IMR-90 (cell line): ENCODE results near the gene UNK. TPM values are rescaled to one million over a fixed set of nuclear protein-coding genes. Genes with fewer than 3 reads are reported as not detected.

Experiments used
- ATAC-seq: fragments of 200-7000 bp; cut with Tn5 transposase; 2 replicates; pipeline ENCODE4 v1.9.1; 2020; ENCODE audit warnings: low read depth, mild to moderate bottlenecking, moderate library complexity
- BruUV-seq: library from RNA; stranded (reverse); fragments of 400-500 nt; replicated peaks from 2 replicates; lab custom pipeline; 2021; lab: Mats Ljungman, UMichigan
- CTCF ChIA-PET: fragments of 300-600 bp; formaldehyde crosslinking; extraction: SDS; loops from one replicate; lab custom pipeline; 2021; ENCODE audit warnings: antibody characterized with exemption; lab: Yijun Ruan, JAX
- POLR2A ChIA-PET: fragments of 300-600 bp; sonication (Branson Sonifier 250); formaldehyde crosslinking; loops from one replicate; lab custom pipeline; 2022; ENCODE audit warnings: antibody characterized with exemption; ENCODE audit not compliant: unreplicated experiment; lab: Charles Lee
- DNase-seq: peaks from one replicate; pipeline ENCODE4 v3.0.0; 2013
- H2AFZ ChIP-seq: replicated peaks from 2 replicates; pipeline ENCODE3; 2013; ENCODE audit warnings: low read length, mild to moderate bottlenecking; ENCODE audit not compliant: poor library complexity
- H2AK5ac ChIP-seq: 2 replicates; pipeline ENCODE4 v1.6.1; 2013; ENCODE audit warnings: low read depth, low read length, inconsistent platforms
- H2AK9ac ChIP-seq: replicated peaks from 2 replicates; pipeline ENCODE3; 2013; ENCODE audit warnings: mild to moderate bottlenecking, low read depth, low read length, moderate library complexity; ENCODE audit not compliant: poor library complexity
- H2BK120ac ChIP-seq: 2 replicates; pipeline ENCODE4 v1.6.1; 2013; ENCODE audit warnings: low read depth, low read length, inconsistent platforms
- H2BK15ac ChIP-seq: 3 replicates; pipeline ENCODE4 v1.6.1; 2013; ENCODE audit warnings: low read depth, low read length, inconsistent platforms
- H2BK20ac ChIP-seq: 2 replicates; pipeline ENCODE4 v1.6.1; 2013; ENCODE audit warnings: low read depth, mild to moderate bottlenecking, inconsistent platforms, low read length, moderate library complexity
- H2BK5ac ChIP-seq: 2 replicates; pipeline ENCODE4 v1.6.1; 2013; ENCODE audit warnings: mild to moderate bottlenecking, low read depth, low read length, inconsistent platforms; ENCODE audit not compliant: poor library complexity, severe bottlenecking
- H3K14ac ChIP-seq: replicated peaks from 2 replicates; pipeline ENCODE4 v1.6.1; 2013; ENCODE audit warnings: low read depth, low read length, inconsistent platforms
- H3K18ac ChIP-seq: 2 replicates; pipeline ENCODE4 v1.6.1; 2013; ENCODE audit warnings: low read depth, low read length, control low read depth
- H3K23ac ChIP-seq: 2 replicates; pipeline ENCODE4 v1.6.1; 2013; ENCODE audit warnings: low read depth, low read length, inconsistent platforms
- H3K27ac ChIP-seq: 2 replicates; pipeline ENCODE4 v1.5.1; 2013; ENCODE audit warnings: mild to moderate bottlenecking, control low read depth, low read length; ENCODE audit not compliant: insufficient read depth
- H3K27me3 ChIP-seq: 2 replicates; pipeline ENCODE4 v1.6.1; 2013; ENCODE audit warnings: low read length; ENCODE audit not compliant: control insufficient read depth, insufficient read depth
- H3K36me3 ChIP-seq: 2 replicates; pipeline ENCODE4 v1.6.1; 2013; ENCODE audit warnings: low read length, mixed read lengths; ENCODE audit not compliant: control insufficient read depth, insufficient read depth
- H3K4ac ChIP-seq: 2 replicates; pipeline ENCODE4 v1.6.1; 2013; ENCODE audit warnings: low read depth, low read length, inconsistent platforms
- H3K4me1 ChIP-seq: 2 replicates; pipeline ENCODE4 v1.6.1; 2013; ENCODE audit warnings: low read length, mixed read lengths; ENCODE audit not compliant: control insufficient read depth, insufficient read depth
- H3K4me2 ChIP-seq: 2 replicates; pipeline ENCODE4 v1.6.1; 2013; ENCODE audit warnings: low read depth, mild to moderate bottlenecking, control low read depth, low read length, moderate library complexity
- H3K4me3 ChIP-seq: 2 replicates; pipeline ENCODE4 v1.5.1; 2013; ENCODE audit warnings: low read depth, mild to moderate bottlenecking, control low read depth, low read length, moderate library complexity; ENCODE audit not compliant: insufficient read depth
- H3K56ac ChIP-seq: 2 replicates; pipeline ENCODE4 v1.6.1; 2013; ENCODE audit warnings: low read length, inconsistent platforms; ENCODE audit not compliant: insufficient read depth; ENCODE audit errors: extremely low read depth
- H3K79me1 ChIP-seq, 2 experiments: 2 replicates each; pipeline ENCODE4 v1.6.1; 2013; ENCODE audit warnings: low read length in 2 of 2, inconsistent platforms in 1 of 2, low read depth in 1 of 2
- H3K9ac ChIP-seq: 2 replicates; pipeline ENCODE4 v1.6.1; 2013; ENCODE audit warnings: low read depth, low read length, control low read depth
- H3K9me1 ChIP-seq: 2 replicates; pipeline ENCODE4 v1.6.1; 2013; ENCODE audit warnings: low read length, inconsistent platforms; ENCODE audit not compliant: insufficient read depth
- H3K9me3 ChIP-seq: 2 replicates; pipeline ENCODE4 v1.6.1; 2013; ENCODE audit warnings: low read length; ENCODE audit not compliant: control insufficient read depth, insufficient read depth
- H4K20me1 ChIP-seq: 2 replicates; pipeline ENCODE4 v1.6.1; 2013; ENCODE audit warnings: low read length, inconsistent platforms; ENCODE audit not compliant: insufficient read depth
- H4K5ac ChIP-seq: 2 replicates; pipeline ENCODE4 v1.6.1; 2013; ENCODE audit warnings: mild to moderate bottlenecking, low read depth, low read length, control low read depth
- H4K8ac ChIP-seq, 2 experiments: 2 replicates each; pipeline ENCODE4 v1.6.1; 2013; ENCODE audit warnings: low read depth in 2 of 2, low read length in 2 of 2, control low read depth in 1 of 2, inconsistent platforms in 1 of 2
- H4K91ac ChIP-seq: 2 replicates; pipeline ENCODE4 v1.6.1; 2013; ENCODE audit warnings: low read depth, low read length, inconsistent platforms; ENCODE audit not compliant: insufficient read depth
- CEBPB ChIP-seq: IDR thresholded peaks from 2 replicates; pipeline ENCODE4 v1.6.1; 2012; ENCODE audit warnings: low read depth, low read length, improper control_type of control experiment
- MXI1 ChIP-seq: IDR thresholded peaks from 2 replicates; pipeline ENCODE4 v1.6.1; 2012; ENCODE audit warnings: low read depth, mild to moderate bottlenecking, low read length, moderate library complexity, borderline replicate concordance
- NFE2L2 ChIP-seq: fragments of 150-350 bp; IDR thresholded peaks from 2 replicates; pipeline ENCODE4 v1.6.1; 2016; ENCODE audit warnings: low read depth, mild to moderate bottlenecking, low read length
- WGBS, 2 experiments: methylation state at CpG; one replicate each; pipeline versions ENCODE4 v1.1.5 to v1.1.7; 2013; ENCODE audit warnings: missing lambda C conversion rate in 2 of 2; ENCODE audit not compliant: insufficient read length in 1 of 2; ENCODE audit errors: extremely low coverage in 2 of 2; 5-methylcytosine and 5-hydroxymethylcytosine counted together
- dilution Hi-C: fragments of 300-500 bp; cut with HindIII; formaldehyde crosslinking; loops from one replicate; pipeline ENCODE4 v1.14.3; 2018; ENCODE audit warnings: low sequenced_read_pairs; ENCODE audit not compliant: unreplicated experiment
- in situ Hi-C: fragments of 300-500 bp; cut with MboI; formaldehyde crosslinking; loops from 3 replicates; pipeline ENCODE4 v1.14.3; 2019; ENCODE audit warnings: low sequenced_read_pairs, inconsistent platforms, mixed read lengths
- intact Hi-C: fragments of 100-400 bp; cut with micrococcal nuclease; formaldehyde crosslinking; loops from 2 replicates; pipeline ENCODE4 v1.10.0; 2022
- polyA plus RNA-seq, 3 experiments: library from polyadenylated mRNA; depleted of rRNA; stranded (reverse); fragments of >200 nt; gene quantifications; 2 replicates each; pipeline ENCODE4 v1.2.3, GENCODE V29; 2012; ENCODE audit warnings: low replicate concordance in 1 of 3
- total RNA-seq: library from RNA; depleted of rRNA; stranded (reverse); fragments of >200 nt; gene quantifications from 2 replicates; pipeline ENCODE4 v1.2.3, GENCODE V29; 2012

The UNK gene
- total and polyA plus RNA-seq, 2 of the 4 experiments (the other 2 are of a cell fraction): 15.4 to 17.3 TPM

GRCh38 chr17:75829747-75830146 lies 45.1 kb downstream of the UNK start:
- intact Hi-C loops: loop anchor here (5.0 kb wide), 1 partner anchor 47 kb away; the partner anchor contains the start of gene UNK
- Histone ChIP-seq H3K27me3 (no peaks in the 10 kb centered on the region), H3K4ac (no peak overlapping the region), H2BK120ac (no peak overlapping the region), H3K4me3 (no peak overlapping the region), H4K20me1 (no peaks in the 10 kb centered on the region), H4K8ac (no peak overlapping the region), H3K9ac (no peak overlapping the region), H3K23ac (no peak overlapping the region), H2AK9ac (no peak overlapping the region), H3K18ac (no peak overlapping the region), H2BK15ac (no peak overlapping the region), H3K27ac (no peak overlapping the region), H2BK20ac (no peak overlapping the region), H2AFZ (no peak overlapping the region), H3K9me1 (peaks cover 3% of the 10 kb centered on the region; the same call in 1 of the 2 replicates), H3K4me1 (peaks cover 3% of the 10 kb centered on the region), H3K56ac (no peak overlapping the region), H2AK5ac (no peak overlapping the region), H2BK5ac (no peak overlapping the region), H3K36me3 (peaks cover 5% of the 10 kb centered on the region; the same call in 1 of the 2 replicates), H4K91ac (no peak overlapping the region), H3K14ac (no peak overlapping the region), H3K79me1 (no peaks in the 10 kb centered on the region), H3K9me3 (no peaks in the 10 kb centered on the region), H3K4me2 (no peak overlapping the region), H4K5ac (no peak overlapping the region)
- ChIA-PET POLR2A (no interaction called here), CTCF (interaction anchor here (0.5 to 1.2 kb wide), 6 partner anchors 14 to 266 kb away, joined by 3 to 4 read pairs (median 3); partner anchors contain the start of genes UNK and WBP2)
- BruUV-seq: no TSS peak
- TF ChIP-seq CEBPB: no peak
- no peak for TF ChIP-seq NFE2L2
- no peak for TF ChIP-seq MXI1
- DNase-seq (no peak), ATAC-seq (no peak)
- 43% methylated on average over 1 of the region's 7 CpGs; no CpG with 5 or more reads in 1 of the 2 experiments for WGBS, 2 experiments
- in situ Hi-C loops: no loop called here
- dilution Hi-C loops: no loop called here
